OCI-LY7 (cell line): ENCODE data around the gene GRIK1. TPM values are rescaled to one million over a fixed set of nuclear protein-coding genes. Genes with fewer than 3 reads are reported as not detected.

Source experiments
- BruUV-seq: library from RNA; stranded (reverse); fragments of 400-500 nt; replicated peaks from 2 replicates; lab custom pipeline; 2021; lab: Mats Ljungman, UMichigan
- CTCF ChIA-PET: fragments of 300-600 bp; sonication (Branson Sonifier 250); formaldehyde crosslinking; loops from one replicate; lab custom pipeline; 2022; ENCODE audit warnings: antibody characterized with exemption; ENCODE audit not compliant: unreplicated experiment; lab: Charles Lee
- POLR2A ChIA-PET: fragments of 300-600 bp; sonication (Branson Sonifier 250); formaldehyde crosslinking; loops from one replicate; lab custom pipeline; 2022; ENCODE audit warnings: antibody characterized with exemption; lab: Charles Lee
- DNase-seq: peaks from one replicate; pipeline ENCODE4 v3.0.0-alpha.2; 2015; ENCODE audit warnings: low spot score
- H2AFZ ChIP-seq: fragments of 200-600 bp; sonication (generic), shearing (Covaris generic); 2 replicates; pipeline ENCODE4 v1.6.1; 2014; ENCODE audit warnings: mild to moderate bottlenecking, antibody characterized with exemption, low read length, moderate library complexity
- H3K27ac ChIP-seq: fragments of 200-600 bp; sonication (generic); 2 replicates; pipeline ENCODE4 v1.5.1; 2014; ENCODE audit warnings: mixed run types, low read depth, mild to moderate bottlenecking, moderate library complexity, low read length, inconsistent platforms; ENCODE audit not compliant: poor library complexity, severe bottlenecking
- H3K36me3 ChIP-seq: fragments of 200-600 bp; sonication (generic); 2 replicates; pipeline ENCODE4 v1.6.1; 2014; ENCODE audit warnings: mild to moderate bottlenecking, antibody characterized with exemption, low read length, moderate library complexity, mixed read lengths; ENCODE audit not compliant: insufficient read depth
- H3K4me1 ChIP-seq: fragments of 200-600 bp; sonication (generic); 2 replicates; pipeline ENCODE4 v1.5.1; 2014; ENCODE audit warnings: mild to moderate bottlenecking, low read length; ENCODE audit not compliant: insufficient read depth, poor library complexity, severe bottlenecking
- H3K4me2 ChIP-seq: fragments of 200-600 bp; sonication (generic); 2 replicates; pipeline ENCODE4 v1.6.1; 2014; ENCODE audit warnings: mild to moderate bottlenecking, low read length
- H3K4me3 ChIP-seq: fragments of 200-600 bp; sonication (generic); 2 replicates; pipeline ENCODE4 v1.5.1; 2014; ENCODE audit warnings: mild to moderate bottlenecking, low read depth, low read length; ENCODE audit not compliant: poor library complexity, severe bottlenecking
- H3K79me2 ChIP-seq: fragments of 200-600 bp; sonication (generic); 2 replicates; pipeline ENCODE4 v1.6.1; 2016; ENCODE audit warnings: low read depth, mild to moderate bottlenecking, low read length, moderate library complexity, mixed read lengths; ENCODE audit not compliant: insufficient read depth
- H3K9me2 ChIP-seq: fragments of 200-600 bp; sonication (generic); 2 replicates; pipeline ENCODE4 v1.6.1; 2016; ENCODE audit warnings: mild to moderate bottlenecking, low read length, mixed read lengths; ENCODE audit not compliant: insufficient read depth
- H3K9me3 ChIP-seq: fragments of 200-600 bp; sonication (generic); 2 replicates; pipeline ENCODE4 v1.6.1; 2014; ENCODE audit warnings: mild to moderate bottlenecking, mixed run types, low read length, mixed read lengths
- H4K20me1 ChIP-seq: fragments of 200-600 bp; sonication (generic); 2 replicates; pipeline ENCODE4 v1.6.1; 2014; ENCODE audit warnings: mild to moderate bottlenecking, antibody characterized with exemption, low read length, moderate library complexity, mixed read lengths; ENCODE audit not compliant: insufficient read depth
- EZH2phosphoT487 ChIP-seq: fragments of 200-600 bp; sonication (generic); IDR thresholded peaks from 2 replicates; pipeline ENCODE4 v1.6.1; 2018; ENCODE audit warnings: low read depth, borderline replicate concordance, mild to moderate bottlenecking, mixed run types, antibody characterized with exemption, low read length, moderate library complexity, mixed read lengths
- intact Hi-C: fragments of 100-400 bp; cut with micrococcal nuclease; formaldehyde crosslinking; loops from one replicate; pipeline ENCODE4 v1.10.0; 2022; ENCODE audit not compliant: unreplicated experiment
- total RNA-seq, 2 experiments: library from RNA; depleted of rRNA in 1 of 2; stranded (reverse); fragments of >200 nt in 1 of 2; shearing (Covaris generic) in 1 of 2; gene quantifications; 2 replicates each; pipeline ENCODE4 v1.2.3, GENCODE V29; 2014 to 2022
- TF ChIP-seq, protein P1 (sequence below): fragments of 200-600 bp; sonication (generic); conservative IDR thresholded peaks from 2 replicates; pipeline ENCODE4 v1.5.1; 2014; ENCODE audit warnings: mild to moderate bottlenecking, antibody characterized with exemption, low read length, moderate library complexity, mixed read lengths

GRIK1 gene
- total RNA-seq, 2 experiments from 2014 or later = 4.1 TPM; not detected in 1

DNA sequence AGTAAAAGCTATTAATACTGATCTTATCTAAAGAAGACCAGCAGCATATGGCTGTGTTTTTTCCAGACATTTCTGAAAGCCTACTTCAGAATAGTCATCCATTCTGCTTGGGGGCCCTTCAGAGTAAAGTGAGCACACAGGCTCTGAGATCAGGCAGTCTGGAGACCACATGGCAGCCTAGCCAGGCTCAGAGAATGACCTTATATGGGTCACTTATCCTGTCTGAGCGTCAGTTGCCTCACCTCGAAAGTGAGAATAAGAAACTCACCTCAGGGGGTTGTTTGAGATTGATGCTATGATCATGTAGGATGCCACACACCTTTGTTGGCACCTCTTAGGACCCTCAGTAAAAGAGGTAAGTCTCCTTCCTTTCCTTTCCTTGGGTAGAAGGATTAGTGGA, 270.4 kb downstream of the GRIK1 start:
- Histone ChIP-seq H3K36me3 (no peaks in the 10 kb centered on the region), H3K4me3 (no peak overlapping the region), H3K79me2 (no peaks in the 10 kb centered on the region), H3K4me1 (peaks cover 21% of the 10 kb centered on the region), H4K20me1 (no peaks in the 10 kb centered on the region), H3K9me3 (no peaks in the 10 kb centered on the region), H3K27ac (no peak overlapping the region), H2AFZ (no peak overlapping the region), H3K9me2 (no peaks in the 10 kb centered on the region), H3K4me2 (no peak overlapping the region)
- POLR2A ChIA-PET = no interaction called here
- no TSS peak for BruUV-seq
- intact Hi-C loops = no loop called here
- DNase-seq = no peak
- TF ChIP-seq, protein P1, sequence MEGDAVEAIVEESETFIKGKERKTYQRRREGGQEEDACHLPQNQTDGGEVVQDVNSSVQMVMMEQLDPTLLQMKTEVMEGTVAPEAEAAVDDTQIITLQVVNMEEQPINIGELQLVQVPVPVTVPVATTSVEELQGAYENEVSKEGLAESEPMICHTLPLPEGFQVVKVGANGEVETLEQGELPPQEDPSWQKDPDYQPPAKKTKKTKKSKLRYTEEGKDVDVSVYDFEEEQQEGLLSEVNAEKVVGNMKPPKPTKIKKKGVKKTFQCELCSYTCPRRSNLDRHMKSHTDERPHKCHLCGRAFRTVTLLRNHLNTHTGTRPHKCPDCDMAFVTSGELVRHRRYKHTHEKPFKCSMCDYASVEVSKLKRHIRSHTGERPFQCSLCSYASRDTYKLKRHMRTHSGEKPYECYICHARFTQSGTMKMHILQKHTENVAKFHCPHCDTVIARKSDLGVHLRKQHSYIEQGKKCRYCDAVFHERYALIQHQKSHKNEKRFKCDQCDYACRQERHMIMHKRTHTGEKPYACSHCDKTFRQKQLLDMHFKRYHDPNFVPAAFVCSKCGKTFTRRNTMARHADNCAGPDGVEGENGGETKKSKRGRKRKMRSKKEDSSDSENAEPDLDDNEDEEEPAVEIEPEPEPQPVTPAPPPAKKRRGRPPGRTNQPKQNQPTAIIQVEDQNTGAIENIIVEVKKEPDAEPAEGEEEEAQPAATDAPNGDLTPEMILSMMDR = no peak
- no peak for TF ChIP-seq EZH2phosphoT487
- CTCF ChIA-PET = no interaction called here

DNA sequence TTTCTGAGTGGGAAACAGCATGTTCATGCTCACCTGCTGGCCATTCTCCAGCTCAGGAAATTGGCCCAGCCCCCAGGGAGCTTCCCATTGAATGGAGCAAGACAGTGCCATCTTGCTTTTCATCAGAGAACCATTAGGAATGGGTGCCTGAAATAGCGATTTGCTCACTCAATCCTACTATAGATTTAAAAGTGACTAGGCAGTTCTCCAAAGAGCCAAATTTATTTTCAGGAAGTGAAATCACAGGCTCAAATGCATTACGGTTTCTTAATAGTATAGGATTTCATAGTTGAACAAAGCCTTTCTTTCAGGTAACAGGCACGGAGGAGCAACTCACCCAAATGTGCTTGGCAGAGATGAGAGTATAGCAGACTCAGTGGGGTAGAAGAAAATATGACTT, 272.1 kb downstream of the GRIK1 start:
- Histone ChIP-seq H3K9me2 (no peaks in the 10 kb centered on the region), H3K9me3 (no peaks in the 10 kb centered on the region), H4K20me1 (no peaks in the 10 kb centered on the region), H3K4me3 (no peak overlapping the region), H3K79me2 (no peaks in the 10 kb centered on the region), H3K36me3 (no peaks in the 10 kb centered on the region), H3K4me2 (peak overlapping the region; percentile 12; the same call in 1 of the 2 replicates), H2AFZ (no peak overlapping the region), H3K4me1 (peaks cover 9% of the 10 kb centered on the region), H3K27ac (no peak overlapping the region)
- POLR2A ChIA-PET = interaction anchor here (0.6 to 1.4 kb wide), 4 partner anchors 11 to 1696 kb away, joined by 3 to 4 read pairs (median 3); no protein-coding TSS in a partner anchor
- no peak for DNase-seq
- intact Hi-C loops = no loop called here
- no peak for TF ChIP-seq EZH2phosphoT487
- TF ChIP-seq, protein P1 = no peak
- CTCF ChIA-PET = no interaction called here
- BruUV-seq = no TSS peak

DNA sequence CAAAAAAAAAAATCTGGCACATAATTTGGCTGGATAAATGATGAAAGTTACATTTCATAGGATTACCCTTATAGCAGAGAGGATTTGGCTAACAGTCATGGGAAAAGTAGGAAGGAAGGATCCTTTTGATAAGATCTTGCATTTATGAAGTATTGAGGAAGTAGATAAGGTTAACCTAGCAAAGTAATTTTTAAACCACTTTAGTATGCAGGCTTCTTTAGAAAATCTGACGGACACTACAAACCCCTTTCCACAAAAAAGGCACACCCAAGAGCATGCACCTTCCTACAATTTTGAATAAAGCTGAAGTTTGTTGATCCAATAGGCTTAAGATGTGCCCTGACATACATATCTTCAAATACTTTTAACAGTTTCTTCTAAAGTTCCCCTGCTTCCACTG, 275.2 kb downstream of the GRIK1 start:
- no peaks in the 10 kb centered on the region for H3K79me2 ChIP-seq
- no peaks in the 10 kb centered on the region for H3K36me3 ChIP-seq
- H3K4me1 ChIP-seq = peaks cover 9% of the 10 kb centered on the region
- no peak overlapping the region for H3K27ac ChIP-seq
- TF ChIP-seq EZH2phosphoT487 = no peak
- TF ChIP-seq, protein P1 = no peak
- H3K9me3 ChIP-seq = no peaks in the 10 kb centered on the region
- POLR2A ChIA-PET = interaction anchor here (0.6 kb wide), 1 partner anchor 1627 kb away, joined by 3 read pairs; no protein-coding TSS in a partner anchor
- H2AFZ ChIP-seq = no peak overlapping the region
- H3K4me3 ChIP-seq = no peak overlapping the region
- no peak overlapping the region for H3K4me2 ChIP-seq
- no peaks in the 10 kb centered on the region for H3K9me2 ChIP-seq
- no peak for DNase-seq
- intact Hi-C loops = no loop called here
- no TSS peak for BruUV-seq
- CTCF ChIA-PET = no interaction called here
- H4K20me1 ChIP-seq = no peaks in the 10 kb centered on the region
